Activated T-cell treated with anti-CD3 and anti-CD28 coated beads, Interleukin-2, amount 50 U/mL, for 24 hours (primary cell): ENCODE results near the gene HMBS.
"Not testable (repeated sequence)": the region's sequence is repeated elsewhere in the genome, so short reads cannot be mapped to it uniquely, and the experiment has no call there.

ENCODE experiments used
- DNase-seq: peaks from one replicate; pipeline ENCODE4 v3.0.0-alpha.2; 2020
- H3K27ac Mint-ChIP-seq: 2 replicates; pipeline ENCODE4 v1.8.0; 2020; ENCODE audit warnings: mild to moderate bottlenecking, mixed read lengths
- H3K27me3 Mint-ChIP-seq: 2 replicates; pipeline ENCODE4 v1.8.0; 2020; ENCODE audit warnings: mixed read lengths
- H3K36me3 Mint-ChIP-seq: 2 replicates; pipeline ENCODE4 v1.8.0; 2020; ENCODE audit warnings: low read depth, mixed read lengths
- H3K4me1 Mint-ChIP-seq: 2 replicates; pipeline ENCODE4 v1.8.0; 2020; ENCODE audit warnings: low read depth, mixed read lengths
- H3K4me3 Mint-ChIP-seq: 2 replicates; pipeline ENCODE4 v1.8.0; 2020; ENCODE audit warnings: mild to moderate bottlenecking, moderate library complexity, mixed read lengths
- H3K9me3 Mint-ChIP-seq: 2 replicates; pipeline ENCODE4 v1.8.0; 2020; ENCODE audit warnings: mixed read lengths

The HMBS gene

DNA sequence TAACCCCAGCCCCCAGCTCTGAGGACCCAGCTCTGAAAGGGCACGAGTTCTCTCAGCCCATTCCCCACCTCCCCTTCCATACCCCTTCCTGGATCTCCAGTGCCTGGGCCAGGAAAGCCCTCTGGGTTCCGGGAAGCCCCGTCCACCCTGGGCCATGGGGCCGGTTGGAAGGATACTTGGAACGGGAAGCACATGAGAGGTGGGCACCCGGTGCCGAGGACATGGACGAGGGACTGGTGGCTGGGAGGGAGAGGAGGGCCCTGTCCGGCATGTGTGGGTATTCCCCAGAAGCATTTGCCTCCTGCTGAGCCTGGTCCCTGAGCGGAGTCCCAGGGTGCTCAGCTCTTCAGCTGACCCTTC is 31.5 kb downstream of the HMBS start:
- H3K36me3 Mint-ChIP-seq = peaks cover 76% of the 10 kb centered on the region
- no peaks in the 10 kb centered on the region for H3K9me3 Mint-ChIP-seq
- no peak for DNase-seq
- no peaks in the 10 kb centered on the region for H3K27me3 Mint-ChIP-seq
- peaks cover 42% of the 10 kb centered on the region for H3K4me1 Mint-ChIP-seq
- peak overlapping the region; percentile 71 for H3K4me3 Mint-ChIP-seq
- peak overlapping the region; percentile 91 for H3K27ac Mint-ChIP-seq

- peaks cover 42% of the 10 kb centered on the region for H3K4me1 Mint-ChIP-seq
- no peak for DNase-seq
- no peaks in the 10 kb centered on the region for H3K27me3 Mint-ChIP-seq
- H3K36me3 Mint-ChIP-seq = peaks cover 74% of the 10 kb centered on the region
- no peak overlapping the region for H3K4me3 Mint-ChIP-seq
- H3K27ac Mint-ChIP-seq = peak overlapping the region; percentile 60
- no peaks in the 10 kb centered on the region for H3K9me3 Mint-ChIP-seq
Measured at GRCh38 chr11:119116601-119117000, 31.9 kb downstream of the HMBS start.

- no peaks in the 10 kb centered on the region for H3K9me3 Mint-ChIP-seq
- DNase-seq = no peak
- H3K36me3 Mint-ChIP-seq = peaks cover 74% of the 10 kb centered on the region
- peak overlapping the region; percentile 60 for H3K27ac Mint-ChIP-seq
- H3K4me3 Mint-ChIP-seq = no peak overlapping the region
- H3K4me1 Mint-ChIP-seq = peaks cover 46% of the 10 kb centered on the region
- no peaks in the 10 kb centered on the region for H3K27me3 Mint-ChIP-seq
Measured at GRCh38 chr11:119117004-119117706, 32.5 kb downstream of the HMBS start.

GRCh38 chr11:119118227-119118626 is 33.5 kb downstream of the HMBS start:
- Mint-ChIP-seq H3K27me3 (no peaks in the 10 kb centered on the region), H3K27ac (no peak overlapping the region), H3K4me1 (peaks cover 48% of the 10 kb centered on the region), H3K9me3 (no peaks in the 10 kb centered on the region), H3K36me3 (peaks cover 65% of the 10 kb centered on the region), H3K4me3 (no peak overlapping the region)
- DNase-seq = no peak

DNA sequence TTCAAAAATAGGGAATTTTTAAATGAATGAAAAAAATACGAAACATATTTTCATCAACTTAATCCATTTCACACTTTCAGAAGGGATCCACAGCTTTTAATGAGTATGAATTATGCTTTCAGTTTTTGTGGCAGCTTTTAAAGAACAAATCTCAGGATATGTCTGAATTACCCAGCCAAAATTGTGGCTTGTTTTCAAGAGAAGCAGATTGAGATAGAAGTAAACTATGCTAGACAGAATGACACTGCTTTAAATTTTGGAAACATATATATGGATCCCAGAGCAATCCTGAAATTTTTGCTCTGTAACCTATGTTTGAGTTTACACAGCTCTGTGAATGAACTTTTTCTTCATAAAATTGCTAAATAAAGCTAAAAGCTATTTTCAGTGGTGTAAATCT is 34.3 kb downstream of the HMBS start:
- H3K4me1 Mint-ChIP-seq = peaks cover 45% of the 10 kb centered on the region
- no peaks in the 10 kb centered on the region for H3K9me3 Mint-ChIP-seq
- H3K4me3 Mint-ChIP-seq = no peak overlapping the region
- no peak for DNase-seq
- H3K27me3 Mint-ChIP-seq = no peaks in the 10 kb centered on the region
- peaks cover 65% of the 10 kb centered on the region for H3K36me3 Mint-ChIP-seq
- H3K27ac Mint-ChIP-seq = no peak overlapping the region

DNA sequence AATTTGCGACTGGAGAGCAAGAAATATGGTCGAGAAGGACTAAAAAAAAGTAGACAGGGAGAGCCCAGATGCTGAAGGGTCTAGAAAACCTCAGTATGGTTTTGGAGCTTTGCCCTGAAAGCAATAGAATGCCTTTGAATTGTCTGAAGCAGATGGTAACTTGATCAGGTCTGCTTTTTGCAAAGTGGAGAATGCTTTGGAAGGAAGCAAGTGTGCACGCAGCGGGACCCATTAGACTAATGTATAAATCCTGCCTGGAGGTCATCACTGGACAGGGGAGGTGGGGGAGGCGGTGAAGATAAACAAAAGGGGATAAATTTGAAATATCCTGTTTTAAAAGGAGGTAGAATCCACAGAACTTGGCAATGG is 35.9 kb downstream of the HMBS start:
- Mint-ChIP-seq H3K27me3 (no peaks in the 10 kb centered on the region), H3K9me3 (no peaks in the 10 kb centered on the region), H3K36me3 (peaks cover 62% of the 10 kb centered on the region), H3K27ac (peak overlapping the region; percentile 95), H3K4me1 (peaks cover 31% of the 10 kb centered on the region), H3K4me3 (peak overlapping the region; percentile 92)
- no peak for DNase-seq

- no peaks in the 10 kb centered on the region for H3K9me3 Mint-ChIP-seq
- H3K36me3 Mint-ChIP-seq = peaks cover 58% of the 10 kb centered on the region
- H3K4me3 Mint-ChIP-seq = peak within 1 kb of the TSS; percentile 92
- no peaks in the 10 kb centered on the region for H3K27me3 Mint-ChIP-seq
- H3K27ac Mint-ChIP-seq = peak within 1 kb of the TSS; percentile 95
- peaks cover 26% of the 10 kb centered on the region for H3K4me1 Mint-ChIP-seq
- DNase-seq = peak; percentile 100
Measured at GRCh38 chr11:119121008-119121810, 36.5 kb downstream of the HMBS start, which contains the start of gene HINFP. HINFP (plus strand) TSS chr11:119121580; CDS start chr11:119126945, 5,365 bp downstream.

DNA sequence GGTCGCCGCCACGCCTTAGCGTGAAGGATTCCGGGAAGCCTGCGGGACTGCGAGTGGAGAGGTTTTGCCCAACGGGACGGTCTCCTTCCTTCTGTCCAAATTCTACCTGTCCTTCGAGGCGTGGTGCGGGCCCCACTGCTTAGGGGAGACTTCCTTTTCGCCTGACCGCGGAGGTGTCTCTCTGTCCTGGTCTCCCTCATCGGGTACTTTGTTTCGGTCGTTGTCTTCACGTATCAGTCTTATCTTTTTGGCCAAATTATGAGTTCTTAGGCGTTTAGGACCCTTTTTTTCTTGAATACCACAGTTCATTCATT is 37.1 kb downstream of the HMBS start:
- no peaks in the 10 kb centered on the region for H3K27me3 Mint-ChIP-seq
- DNase-seq = no peak
- H3K4me1 Mint-ChIP-seq = peaks cover 28% of the 10 kb centered on the region
- H3K27ac Mint-ChIP-seq = peak overlapping the region; percentile 95
- H3K36me3 Mint-ChIP-seq = peaks cover 55% of the 10 kb centered on the region
- peak overlapping the region; percentile 92 for H3K4me3 Mint-ChIP-seq
- H3K9me3 Mint-ChIP-seq = no peaks in the 10 kb centered on the region

DNA sequence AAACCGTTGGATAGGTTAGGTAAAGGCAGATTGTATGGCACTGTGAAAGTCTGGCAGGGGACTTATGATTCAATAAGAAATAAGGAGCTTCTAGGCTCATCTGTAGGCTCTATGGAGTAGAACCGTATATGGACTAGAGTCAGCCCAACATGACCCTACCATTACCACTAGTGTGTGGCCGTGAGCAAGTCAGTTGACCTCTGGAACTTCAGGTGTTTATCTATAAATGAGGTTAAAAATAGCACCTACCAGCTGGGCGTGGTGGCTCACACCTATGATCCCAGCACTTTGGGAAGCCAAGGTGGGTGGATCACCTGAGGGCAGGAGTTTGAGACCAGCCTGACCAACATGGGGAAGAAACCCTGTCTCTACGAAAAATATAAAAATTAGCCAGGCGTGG is 41.1 kb downstream of the HMBS start:
- Mint-ChIP-seq H3K4me1 (peaks cover 27% of the 10 kb centered on the region), H3K27ac (peak overlapping the region; percentile 18), H3K9me3 (no peaks in the 10 kb centered on the region), H3K36me3 (peaks cover 71% of the 10 kb centered on the region), H3K4me3 (no peak overlapping the region), H3K27me3 (no peaks in the 10 kb centered on the region)
- no peak for DNase-seq

GRCh38 chr11:119126675-119127268 is 42.1 kb downstream of the HMBS start:
- H3K9me3 Mint-ChIP-seq = no peaks in the 10 kb centered on the region
- H3K4me3 Mint-ChIP-seq = no peak overlapping the region
- peaks cover 24% of the 10 kb centered on the region for H3K4me1 Mint-ChIP-seq
- no peaks in the 10 kb centered on the region for H3K27me3 Mint-ChIP-seq
- DNase-seq = no peak
- peaks cover 75% of the 10 kb centered on the region for H3K36me3 Mint-ChIP-seq
- H3K27ac Mint-ChIP-seq = peak overlapping the region; percentile 56

- Mint-ChIP-seq H3K36me3 (peaks cover 80% of the 10 kb centered on the region), H3K27me3 (no peaks in the 10 kb centered on the region), H3K27ac (no peak overlapping the region), H3K4me1 (peaks cover 10% of the 10 kb centered on the region), H3K4me3 (no peak overlapping the region), H3K9me3 (no peaks in the 10 kb centered on the region)
- DNase-seq = no peak
Measured at GRCh38 chr11:119130662-119131061, 46.0 kb downstream of the HMBS start.

DNA sequence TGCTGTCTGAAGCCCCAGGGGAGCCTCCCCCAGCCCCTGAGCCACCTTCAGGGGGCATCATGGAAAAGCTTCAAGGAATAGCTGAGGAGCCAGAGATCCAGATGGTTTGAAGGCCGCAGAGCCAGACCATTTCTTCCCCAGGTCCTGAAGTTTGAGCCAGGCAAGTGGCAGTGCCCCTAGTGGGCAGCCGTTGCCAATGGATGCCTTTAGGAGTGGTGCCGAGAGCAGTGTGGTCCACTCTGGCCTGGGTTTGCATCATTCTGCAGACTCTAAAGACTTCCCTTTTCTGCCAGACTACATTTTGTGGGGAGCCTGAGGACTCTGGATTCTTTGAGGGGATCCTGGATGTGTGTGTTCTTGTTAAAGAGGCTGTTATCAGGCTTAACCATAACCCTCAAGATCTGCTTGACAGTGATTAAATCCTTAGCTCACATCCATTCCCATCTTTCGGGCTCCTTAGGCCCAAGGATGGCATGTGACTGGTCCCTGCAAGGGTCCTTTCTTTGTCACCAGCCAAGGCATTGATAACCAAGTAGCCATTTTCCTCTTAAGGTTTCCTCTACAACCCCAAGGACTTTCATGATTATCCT is 49.8 kb downstream of the HMBS start:
- Mint-ChIP-seq H3K4me3 (no peak overlapping the region), H3K36me3 (peaks cover 55% of the 10 kb centered on the region), H3K4me1 (peaks cover 4% of the 10 kb centered on the region), H3K9me3 (no peaks in the 10 kb centered on the region), H3K27ac (no peak overlapping the region), H3K27me3 (no peaks in the 10 kb centered on the region)
- no peak for DNase-seq

DNA sequence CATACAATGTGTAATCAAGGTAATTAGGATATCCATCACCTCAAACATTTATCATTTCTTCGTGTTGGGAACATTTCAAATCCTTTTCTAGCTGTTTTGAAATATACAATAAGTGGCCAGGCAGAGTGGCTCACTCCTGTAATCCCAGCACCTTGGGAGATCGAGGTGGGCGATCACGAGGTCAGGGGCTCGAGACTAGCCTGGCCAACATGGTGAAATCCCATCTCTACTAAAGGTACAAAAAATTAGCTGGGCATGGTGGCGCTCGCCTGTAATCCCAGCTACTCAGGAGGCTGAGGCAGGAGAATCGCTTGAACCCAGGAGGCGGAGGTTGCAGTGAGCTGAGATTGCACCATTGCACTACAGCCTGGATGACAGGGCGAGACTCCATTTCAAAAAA is 54.6 kb downstream of the HMBS start:
- H3K9me3 Mint-ChIP-seq, H3K4me3 Mint-ChIP-seq, DNase-seq, H3K27me3 Mint-ChIP-seq, H3K4me1 Mint-ChIP-seq, H3K27ac Mint-ChIP-seq: not testable (repeated sequence)
- H3K36me3 Mint-ChIP-seq = peaks cover 10% of the 10 kb centered on the region
